Stimulated activated CD8-positive, alpha-beta memory T cell treated with anti-CD3 and anti-CD28 coated beads, Interleukin-2, amount 100 ng/mL, for 48 hours (primary cell): ENCODE measurements around the gene C19orf25.
"Not testable (repeated sequence)": the region's sequence is repeated elsewhere in the genome, so short reads cannot be mapped to it uniquely, and the experiment has no call there.

Experiments
- DNase-seq, 2 donors: peaks; one replicate each; pipeline ENCODE4 v3.0.0-alpha.2; 2020; ENCODE audit warnings: low read depth in 2 of 2

Gene C19orf25

DNA sequence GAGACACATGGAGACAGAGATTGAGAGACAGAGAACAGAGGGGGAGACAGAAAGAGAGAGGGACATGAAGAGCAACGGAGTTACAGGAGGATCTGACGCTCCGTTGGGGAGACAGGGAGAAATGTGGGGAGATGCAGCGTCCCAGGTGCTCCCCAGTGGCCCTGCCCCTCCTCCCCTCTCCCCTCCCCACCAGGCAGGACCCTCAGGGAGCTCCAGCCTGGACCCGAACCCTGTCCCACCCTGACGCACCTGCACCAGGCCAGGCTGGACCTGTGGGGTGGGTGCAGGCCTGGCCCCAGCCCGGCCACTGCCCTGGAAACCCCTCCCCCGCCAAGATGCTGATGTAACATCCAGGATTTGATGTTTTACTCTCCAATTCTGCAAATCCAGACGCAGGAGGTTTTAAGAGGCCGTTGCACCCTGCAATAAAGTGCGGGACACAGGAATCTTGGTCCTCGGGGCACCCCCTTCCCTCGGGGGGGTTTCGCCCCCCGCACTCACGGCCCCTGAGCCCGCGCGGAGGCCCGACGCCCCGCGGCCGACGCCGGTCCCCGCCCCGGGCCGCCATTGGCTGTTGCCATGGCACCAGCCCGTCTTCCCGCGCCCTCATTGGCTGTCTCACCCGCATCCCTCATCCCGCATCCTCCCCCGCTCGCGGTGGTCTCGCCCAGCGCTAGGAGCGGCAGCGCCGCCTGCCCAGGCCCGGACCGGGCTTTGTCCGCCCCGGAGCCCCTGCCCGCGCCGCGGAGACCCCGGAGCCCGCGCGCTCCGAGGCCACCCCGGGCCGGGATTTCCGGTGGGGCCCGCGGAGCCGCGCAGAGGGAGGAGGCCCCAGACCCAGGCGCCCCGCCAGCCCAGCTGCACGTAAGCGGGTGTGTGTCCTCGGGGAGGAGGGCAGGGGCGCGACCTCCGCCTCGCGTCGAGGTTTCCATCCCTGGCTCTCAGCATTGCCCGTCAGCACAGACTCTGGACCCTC is 29.3 kb downstream of the C19orf25 start, which contains the start of gene APC2:
Gene APC2 (plus strand): TSS at position 655 of the 976 bp plus-strand sequence. CDS start 2,881 bp downstream, outside the sequence.
- no peak for DNase-seq

GRCh38 chr19:1447944-1448343 is 31.1 kb downstream of the C19orf25 start:
- DNase-seq, result no peak

GRCh38 chr19:1447504-1447903 is 31.5 kb downstream of the C19orf25 start:
- DNase-seq, result no peak

DNA sequence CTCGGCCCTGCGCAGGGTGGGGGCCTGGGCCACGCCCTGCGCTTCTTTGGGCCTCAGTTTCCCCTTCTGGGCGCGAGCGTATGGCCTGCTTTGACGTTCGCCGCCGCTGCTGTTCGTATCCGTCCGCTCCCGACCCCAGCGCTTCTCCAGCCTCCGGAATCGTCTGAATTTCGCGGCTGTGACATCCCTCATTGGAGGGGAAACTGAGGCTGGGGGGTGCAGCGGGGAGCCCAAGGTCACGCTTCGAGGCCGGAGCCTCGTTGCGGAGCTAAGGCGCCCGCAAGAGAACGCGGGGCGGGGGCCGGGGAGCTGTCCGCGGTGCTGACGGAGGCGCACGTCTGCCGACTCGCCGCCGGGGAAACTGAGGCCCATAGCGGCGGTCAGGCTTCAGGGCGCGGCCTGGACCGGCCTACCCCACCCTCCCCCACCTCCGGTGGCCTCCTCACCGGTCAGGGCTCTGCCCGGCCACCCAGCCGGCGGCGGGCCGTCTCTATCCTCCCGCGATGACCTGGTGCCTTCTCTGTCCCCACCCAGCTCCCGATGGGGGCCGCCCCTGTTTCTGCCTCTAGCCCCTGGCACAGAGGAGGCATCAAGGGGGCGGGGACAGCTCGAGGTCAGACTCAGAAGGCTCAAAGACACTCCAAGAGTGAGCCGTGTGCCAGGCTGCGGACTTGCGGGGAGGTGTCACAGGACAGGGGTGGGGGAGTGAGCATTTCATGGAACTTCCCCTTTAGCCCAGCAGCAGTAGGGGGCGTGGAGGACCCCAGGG is 32.1 kb downstream of the C19orf25 start:
- no peak for DNase-seq

DNA sequence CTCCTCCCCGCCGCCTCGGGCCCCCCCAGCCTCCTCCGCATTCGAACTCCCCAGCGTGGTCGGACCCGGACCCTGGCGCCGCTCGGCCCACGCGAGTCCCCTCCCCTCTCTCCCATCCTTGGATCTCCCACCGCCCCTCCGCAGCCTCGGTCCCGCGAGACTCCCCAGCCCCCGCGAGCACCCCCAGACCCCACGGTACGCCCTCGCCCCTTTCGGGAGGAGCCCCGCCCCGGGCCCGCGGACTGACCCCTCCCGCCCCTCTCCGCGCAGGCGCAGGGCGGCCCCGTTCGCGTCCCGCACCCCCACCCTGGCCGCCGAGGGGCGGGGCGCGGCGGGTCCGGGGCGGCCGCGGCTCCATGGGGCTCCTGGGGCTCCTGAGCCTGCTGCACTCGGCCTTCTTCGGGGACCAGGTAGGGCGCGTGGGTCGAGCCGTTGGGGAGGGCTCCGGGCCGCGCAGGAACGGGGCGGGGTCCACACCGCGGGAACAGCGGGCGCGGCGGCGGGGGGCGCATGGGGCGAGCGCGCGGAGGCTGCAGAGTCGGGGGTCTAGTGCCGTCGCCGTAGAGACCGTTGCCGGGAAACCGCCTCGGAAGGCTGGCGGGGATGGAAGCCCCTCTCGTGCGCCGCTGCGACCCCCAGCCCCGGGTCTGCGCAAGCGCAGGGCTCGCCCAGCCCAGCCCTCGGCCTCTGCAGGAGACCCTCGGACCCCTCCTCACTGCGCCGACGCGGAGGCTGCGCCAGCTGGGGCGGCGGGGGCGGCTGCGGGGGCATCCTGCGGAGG is 32.9 kb downstream of the C19orf25 start:
- no peak for DNase-seq

- peak; percentile 75 to 77 for DNase-seq
Observed at GRCh38 chr19:1445185-1445931, 33.7 kb downstream of the C19orf25 start.

GRCh38 chr19:1441677-1442438 is 37.2 kb downstream of the C19orf25 start:
- no peak for DNase-seq

GRCh38 chr19:1441022-1441426 is 38.0 kb downstream of the C19orf25 start:
- DNase-seq, result no peak

DNA sequence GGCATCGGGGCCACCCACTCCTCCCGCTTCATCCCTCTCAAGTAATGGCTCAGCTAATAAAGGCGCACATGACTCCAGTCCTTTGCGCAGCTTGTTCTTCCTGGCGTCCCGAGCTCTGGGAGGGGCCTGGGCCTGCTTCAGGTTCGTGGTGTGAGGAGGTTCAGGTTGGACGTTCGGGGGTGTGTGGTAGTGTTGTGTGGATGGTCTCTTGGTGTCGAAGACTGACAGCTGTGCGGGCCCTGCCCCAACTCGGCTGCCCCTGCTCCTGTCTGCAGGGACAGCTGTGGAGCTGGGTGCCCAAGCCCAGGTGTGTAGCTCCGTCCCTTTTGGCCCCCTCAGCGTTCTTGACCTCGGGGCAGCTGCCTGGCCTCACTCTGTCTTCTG is 38.6 kb downstream of the C19orf25 start:
- no peak for DNase-seq

- DNase-seq, result not testable (repeated sequence)
Observed at GRCh38 chr19:1439525-1440417, 39.2 kb downstream of the C19orf25 start.

DNA sequence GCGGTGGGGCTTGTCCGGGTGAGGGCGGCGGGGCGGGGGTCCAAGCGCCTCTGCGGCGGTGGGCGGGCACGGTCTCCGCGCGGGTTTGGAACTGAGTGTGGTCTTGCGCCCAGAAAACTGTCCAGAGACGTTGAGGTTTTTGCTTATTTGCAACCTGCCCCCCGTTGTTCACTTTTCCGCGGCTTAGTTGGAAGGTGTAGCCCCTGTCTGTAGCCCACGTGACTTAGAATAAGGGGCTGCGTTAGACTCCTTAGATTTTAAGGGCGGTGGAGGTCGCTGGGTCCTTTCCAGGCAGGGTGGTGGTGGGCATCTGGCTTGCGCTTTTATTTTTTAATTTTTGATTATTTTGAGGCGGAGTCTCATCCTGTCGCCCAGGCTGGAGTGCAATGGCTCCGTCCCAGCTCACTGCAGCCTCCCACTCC is 40.1 kb downstream of the C19orf25 start:
- DNase-seq, result no peak

GRCh38 chr19:1438035-1438932 is 40.7 kb downstream of the C19orf25 start, which contains the start of gene RPS15:
RPS15 (plus strand) TSS chr19:1438396; CDS start chr19:1438426, 30 bp downstream.
- peak; percentile 92 to 93 for DNase-seq

- DNase-seq, result no peak
Observed at GRCh38 chr19:1437609-1438008, 41.4 kb downstream of the C19orf25 start.

- no peak for DNase-seq
Observed at GRCh38 chr19:1435378-1435989, 43.5 kb downstream of the C19orf25 start.

GRCh38 chr19:1434577-1435060 is 44.4 kb downstream of the C19orf25 start:
- DNase-seq, result no peak

DNA sequence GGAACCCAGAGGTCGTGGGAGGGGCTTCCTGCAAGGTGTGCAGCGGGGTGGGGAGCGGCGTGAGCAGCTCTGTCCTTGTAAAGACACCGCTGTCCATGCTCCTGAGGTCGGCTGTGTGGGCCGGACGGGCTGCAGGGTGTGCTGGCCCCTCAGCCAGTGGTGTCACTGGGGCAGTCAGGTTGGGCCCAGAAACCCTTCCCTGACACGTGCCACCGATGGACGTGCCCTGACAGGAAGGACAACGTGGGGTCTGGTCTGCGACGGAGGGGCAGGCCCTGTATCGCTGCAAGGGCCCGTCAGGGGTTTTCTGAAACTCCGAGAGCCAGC is 45.0 kb downstream of the C19orf25 start:
- DNase-seq, result no peak
